Thoracic aorta (tissue), 2 donors: ENCODE measurements around the gene HOXC6. TPM values are rescaled to one million over a fixed set of nuclear protein-coding genes. Genes with fewer than 3 reads are reported as not detected.

Source experiments
- ATAC-seq: fragments of 150-250 bp; one replicate; pipeline ENCODE4 v1.8.0; 2017; ENCODE audit warnings: low read depth; ENCODE audit not compliant: insufficient number of reproducible peaks, low FRiP score
- DNase-seq: peaks from one replicate; pipeline ENCODE4 v3.0.0-alpha.2; 2020; ENCODE audit warnings: low spot score
- H3K27ac ChIP-seq, 2 donors: fragments of 200-600 bp; sonication (generic); 1 replicate in 1 of 2; 2 replicates in 1 of 2; pipeline ENCODE4 v1.5.1; 2016; ENCODE audit warnings: mild to moderate bottlenecking in 2 of 2, moderate library complexity in 2 of 2
- H3K27me3 ChIP-seq: fragments of 200-600 bp; sonication (generic); replicated peaks from 2 replicates; pipeline ENCODE4 v1.6.0; 2016; ENCODE audit warnings: mild to moderate bottlenecking; ENCODE audit not compliant: insufficient read depth
- H3K36me3 ChIP-seq: fragments of 200-600 bp; sonication (generic); one replicate; pipeline ENCODE4 v1.5.1; 2016
- H3K4me1 ChIP-seq, 2 donors: fragments of 200-600 bp; sonication (generic); 1 replicate in 1 of 2; 2 replicates in 1 of 2; pipeline versions ENCODE4 v1.5.1 to v1.6.0; 2016; ENCODE audit warnings: low read depth in 2 of 2, mild to moderate bottlenecking in 1 of 2; ENCODE audit not compliant: control insufficient read depth in 1 of 2
- H3K4me3 ChIP-seq: fragments of 200-600 bp; sonication (generic); 2 replicates; pipeline ENCODE4 v1.5.1; 2016; ENCODE audit warnings: mild to moderate bottlenecking
- H3K9me3 ChIP-seq: fragments of 200-600 bp; sonication (generic); 2 replicates; pipeline ENCODE4 v1.5.1; 2016
- CTCF ChIP-seq: fragments of 200-600 bp; sonication (generic); IDR thresholded peaks from one replicate; pipeline ENCODE4 v1.5.1; 2019; ENCODE audit warnings: antibody characterized with exemption
- total RNA-seq, 2 donors: library from RNA; depleted of rRNA; stranded (reverse); fragments of >200 nt; gene quantifications; one replicate each; pipeline versions ENCODE4 v1.1.0 to v1.2.3, GENCODE V29; 2016

The HOXC6 gene
- total RNA-seq, 2 donors from 2014 or later: not detected

GRCh38 chr12:54045401-54045800 lies 17.2 kb downstream of the HOXC6 start:
- ATAC-seq (no peak), DNase-seq (no peak)
- H3K4me3 ChIP-seq: no peak overlapping the region
- no peaks in the 10 kb centered on the region for H3K9me3 ChIP-seq
- TF ChIP-seq CTCF: no peak
- H3K4me1 ChIP-seq: no peaks in the 10 kb centered on the region
- H3K27me3 ChIP-seq: no peaks in the 10 kb centered on the region
- H3K36me3 ChIP-seq: no peaks in the 10 kb centered on the region
- no peak overlapping the region for H3K27ac ChIP-seq

DNA sequence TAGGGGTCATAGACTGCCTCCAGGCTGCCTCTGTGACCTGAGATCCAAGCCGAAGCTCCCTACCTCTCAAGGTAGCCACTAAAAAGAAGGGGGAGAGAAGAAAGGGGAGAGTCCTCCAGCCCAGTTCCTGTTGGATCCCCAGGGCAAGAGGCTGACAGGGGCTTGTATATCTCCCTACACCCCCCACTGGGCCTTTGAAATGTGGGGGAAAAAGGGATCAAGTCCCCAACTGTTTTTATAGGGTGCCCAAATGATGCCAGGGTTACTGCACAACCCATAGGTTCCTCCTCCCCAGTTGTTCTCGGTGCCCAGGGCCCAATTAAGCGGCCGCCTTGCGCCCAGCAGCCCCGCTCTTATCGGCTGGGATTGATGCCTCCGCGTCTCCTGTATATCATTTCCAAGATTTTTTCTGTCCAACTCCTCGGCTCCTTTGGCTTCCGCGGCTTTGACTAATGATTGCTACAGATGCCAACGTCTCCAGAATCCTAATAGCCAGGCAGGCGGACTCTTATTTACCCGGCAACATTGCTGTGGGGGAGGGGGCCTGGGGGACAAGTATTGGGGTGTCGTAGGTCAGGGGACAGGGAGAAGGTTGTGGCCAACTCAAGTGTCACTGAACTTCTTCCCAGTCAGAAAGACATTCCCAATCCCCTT lies 17.8 kb downstream of the HOXC6 start:
- Histone ChIP-seq H3K9me3 (no peaks in the 10 kb centered on the region), H3K27ac (no peak overlapping the region), H3K4me1 (no peaks in the 10 kb centered on the region), H3K27me3 (no peaks in the 10 kb centered on the region), H3K4me3 (no peak overlapping the region), H3K36me3 (no peaks in the 10 kb centered on the region)
- DNase-seq (no peak), ATAC-seq (no peak)
- no peak for TF ChIP-seq CTCF

DNA sequence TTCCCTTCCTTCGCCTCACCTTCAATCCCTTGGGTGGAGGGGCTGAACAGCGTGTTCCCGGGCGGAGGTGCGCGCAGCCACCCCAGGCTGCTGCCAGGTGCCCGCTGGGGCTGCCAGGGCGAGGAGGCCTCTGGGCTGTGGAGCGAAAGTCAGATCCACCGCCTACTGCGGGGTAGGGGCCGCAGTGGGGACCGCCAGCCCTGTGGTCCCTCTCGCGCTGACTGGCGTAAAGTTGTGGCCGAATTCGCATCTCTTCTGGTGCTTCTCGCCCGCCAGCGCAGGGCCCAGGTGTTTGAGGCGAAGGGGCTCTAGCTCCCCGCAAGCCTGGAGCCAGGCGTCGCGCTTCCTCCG lies 18.5 kb downstream of the HOXC6 start:
- ATAC-seq (no peak), DNase-seq (no peak)
- no peak overlapping the region for H3K4me3 ChIP-seq
- TF ChIP-seq CTCF: no peak
- no peaks in the 10 kb centered on the region for H3K27me3 ChIP-seq
- no peaks in the 10 kb centered on the region for H3K36me3 ChIP-seq
- H3K9me3 ChIP-seq: no peaks in the 10 kb centered on the region
- no peak overlapping the region for H3K27ac ChIP-seq
- H3K4me1 ChIP-seq: no peaks in the 10 kb centered on the region

- Histone ChIP-seq H3K27ac (no peak overlapping the region), H3K27me3 (no peaks in the 10 kb centered on the region), H3K9me3 (no peaks in the 10 kb centered on the region), H3K4me1 (peaks cover 0 to 1% of the 10 kb centered on the region in 2 donors), H3K36me3 (no peaks in the 10 kb centered on the region), H3K4me3 (no peak overlapping the region)
- DNase-seq (no peak), ATAC-seq (no peak)
- no peak for TF ChIP-seq CTCF
These were observed 19.1 kb downstream of the HOXC6 start for GRCh38 chr12:54047160-54047963.

- H3K9me3 ChIP-seq: no peaks in the 10 kb centered on the region
- H3K4me1 ChIP-seq: peaks cover 0 to 7% of the 10 kb centered on the region in 2 donors
- no peak for ATAC-seq
- no peak for TF ChIP-seq CTCF
- H3K27ac ChIP-seq: no peak overlapping the region
- DNase-seq: no peak
- H3K4me3 ChIP-seq: no peak overlapping the region
- no peaks in the 10 kb centered on the region for H3K27me3 ChIP-seq
- no peaks in the 10 kb centered on the region for H3K36me3 ChIP-seq
These were observed 19.7 kb downstream of the HOXC6 start for GRCh38 chr12:54047964-54048303.
